ENCODE results near the gene ITPRIP.

DNA sequence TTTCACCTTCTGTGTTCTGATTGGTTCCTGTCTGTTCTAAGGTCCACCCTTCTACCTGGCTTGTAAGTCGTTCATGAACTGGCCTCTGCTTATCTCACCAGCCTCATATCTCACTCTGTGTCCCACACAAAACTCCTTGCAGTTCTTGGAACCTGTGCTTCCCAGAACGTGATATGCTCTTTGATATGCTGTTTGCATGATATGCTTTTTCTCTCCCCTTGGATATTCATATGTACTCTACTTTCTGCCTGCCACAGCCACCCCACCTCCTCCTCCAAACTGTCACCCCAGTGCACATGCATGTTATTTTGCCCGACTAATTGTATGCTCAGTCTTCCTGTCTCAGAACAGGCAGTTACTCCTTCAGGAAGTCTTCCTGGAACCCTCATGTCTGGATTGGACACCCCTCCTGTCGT, 1.9 kb upstream of the ITPRIP start:
- TF ChIP-seq POLR2A (IDR thresholded peaks at IDR 0.05): no peak
- no peak for TF ChIP-seq CTCF (IDR thresholded peaks at IDR 0.05)

Measured in lower leg skin (tissue), 3 donors.